Eye (tissue), 1 donor: ENCODE data around the gene ARF6.
"Not testable (repeated sequence)": the region's sequence is repeated elsewhere in the genome, so short reads cannot be mapped to it uniquely, and the experiment has no call there.

Source experiments
- DNase-seq: peaks from one replicate; pipeline ENCODE4 v3.0.0-alpha.2; 2015

The ARF6 gene

GRCh38 chr14:49892636-49893308 lies at the start of gene ARF6:
Gene ARF6, plus strand, starts transcription at chr14:49893082. Its CDS starts 655 bp downstream, at chr14:49893737.
- DNase-seq: peak; percentile 99

- no peak for DNase-seq
Observed at GRCh38 chr14:49849213-49849847, 43.6 kb upstream of the ARF6 start.

- no peak for DNase-seq
Observed at GRCh38 chr14:49851813-49852212, 41.1 kb upstream of the ARF6 start.

GRCh38 chr14:49852301-49853157 lies 40.4 kb upstream of the ARF6 start, which contains the start of gene NEMF:
Gene NEMF, minus strand, starts transcription at chr14:49852788. Its CDS starts 35 bp downstream, at chr14:49852753.
- peak; percentile 100 for DNase-seq

- no peak for DNase-seq
Observed at GRCh38 chr14:49853158-49853477, 39.8 kb upstream of the ARF6 start.

- peak; percentile 88 for DNase-seq
Observed at GRCh38 chr14:49853572-49854375, 39.1 kb upstream of the ARF6 start.

GRCh38 chr14:49857427-49858003 lies 35.4 kb upstream of the ARF6 start:
- no peak for DNase-seq

- no peak for DNase-seq
Observed at GRCh38 chr14:49858383-49858782, 34.5 kb upstream of the ARF6 start.

- DNase-seq: no peak
Observed at GRCh38 chr14:49860988-49861698, 31.7 kb upstream of the ARF6 start.

GRCh38 chr14:49861699-49862088 lies 31.2 kb upstream of the ARF6 start:
- peak; percentile 90 for DNase-seq

GRCh38 chr14:49862089-49862673 lies 30.7 kb upstream of the ARF6 start:
- peak; percentile 98 for DNase-seq

GRCh38 chr14:49863487-49864281 lies 29.2 kb upstream of the ARF6 start:
- peak; percentile 32 for DNase-seq

GRCh38 chr14:49865431-49865859 lies 27.4 kb upstream of the ARF6 start:
- DNase-seq: peak; percentile 86

GRCh38 chr14:49867831-49868719 lies 24.8 kb upstream of the ARF6 start:
- peak; percentile 95 for DNase-seq

GRCh38 chr14:49868720-49869114 lies 24.2 kb upstream of the ARF6 start:
- DNase-seq: no peak

GRCh38 chr14:49870908-49871307 lies 22.0 kb upstream of the ARF6 start:
- no peak for DNase-seq

- not testable (repeated sequence) for DNase-seq
Observed at GRCh38 chr14:49873548-49873947, 19.3 kb upstream of the ARF6 start.

- DNase-seq: no peak
Observed at GRCh38 chr14:49875640-49876198, 17.2 kb upstream of the ARF6 start.

GRCh38 chr14:49876563-49877127 lies 16.2 kb upstream of the ARF6 start:
- no peak for DNase-seq
